Activated naive CD4-positive, alpha-beta T cell treated with anti-CD3 and anti-CD28 coated beads, Interleukin-2, amount 50 U/mL, for 72 hours (primary cell): ENCODE measurements around the gene PITX1. TPM values are rescaled to one million over a fixed set of nuclear protein-coding genes. Genes with fewer than 3 reads are reported as not detected.
"Not testable (repeated sequence)": the region's sequence is repeated elsewhere in the genome, so short reads cannot be mapped to it uniquely, and the experiment has no call there.

Experiments
- ATAC-seq, 2 donors: fragments of 150-1000 bp; cut with Tn5 transposase; 2 replicates each; pipeline ENCODE4 v1.10.0; 2021; ENCODE audit warnings: mild to moderate bottlenecking in 2 of 2, moderate library complexity in 2 of 2
- DNase-seq, 2 donors: peaks; one replicate each; pipeline ENCODE4 v3.0.0; 2021 to 2022; ENCODE audit warnings: low spot score in 2 of 2
- H3K27ac Mint-ChIP-seq, 2 donors: one replicate each; pipeline ENCODE4 v1.8.0; 2022; ENCODE audit warnings: mild to moderate bottlenecking in 2 of 2, mixed read lengths in 2 of 2
- H3K36me3 Mint-ChIP-seq, 2 donors: one replicate each; pipeline ENCODE4 v1.8.0; 2022; ENCODE audit warnings: mixed read lengths in 2 of 2
- H3K9me3 Mint-ChIP-seq, 2 donors: one replicate each; pipeline ENCODE4 v1.8.0; 2022; ENCODE audit warnings: mixed read lengths in 2 of 2
- total RNA-seq, 2 donors: library from RNA; stranded (reverse); gene quantifications; one replicate each; pipeline ENCODE4 v1.2.3, GENCODE V29; 2022

PITX1 gene
- total RNA-seq, 2 donors from 2014 or later: 0.62 TPM; not detected in 1

DNA sequence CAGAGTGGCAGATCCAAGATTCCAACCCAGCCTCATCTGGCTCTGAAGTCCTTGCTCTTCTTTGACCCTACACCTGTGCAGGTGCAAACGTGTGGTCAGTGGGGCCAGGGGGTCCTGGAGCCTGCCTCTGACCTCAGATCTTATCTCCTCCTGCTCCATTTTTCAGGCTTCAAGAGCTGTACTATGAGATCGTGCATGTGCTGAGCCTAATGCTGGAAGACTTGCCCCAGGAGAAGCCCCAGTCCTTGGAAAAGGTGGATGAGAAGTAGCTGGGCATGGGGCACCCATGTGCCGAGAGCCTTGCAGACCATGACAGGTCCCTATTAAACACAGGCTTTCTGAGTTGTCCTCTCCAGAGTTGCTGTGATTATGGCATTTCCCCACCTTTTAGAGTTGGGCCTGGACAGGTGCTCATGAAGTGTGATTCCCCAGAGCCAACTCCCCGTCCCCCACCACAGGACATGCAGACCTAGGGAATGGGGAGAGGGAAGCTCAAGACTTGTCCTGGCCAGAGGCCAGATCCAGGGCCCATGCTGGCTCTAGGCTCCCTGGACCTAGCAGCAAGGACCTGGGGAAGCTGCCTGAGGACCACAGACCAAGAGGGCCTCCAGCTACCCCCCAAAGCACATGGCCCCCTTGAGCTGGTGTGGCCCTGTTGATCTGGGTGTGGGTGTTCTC, 22.5 kb downstream of the PITX1 start:
- Mint-ChIP-seq H3K9me3 (no peaks in the 10 kb centered on the region), H3K36me3 (no peaks in the 10 kb centered on the region), H3K27ac (no peak overlapping the region)
- ATAC-seq (no peak), DNase-seq (no peak)

GRCh38 chr5:135010502-135011354, 23.3 kb downstream of the PITX1 start:
- Mint-ChIP-seq H3K27ac (peak overlapping the region in 1 of 2 donors; percentile 50), H3K36me3 (no peaks in the 10 kb centered on the region), H3K9me3 (no peaks in the 10 kb centered on the region)
- ATAC-seq (no peak), DNase-seq (no peak)

DNA sequence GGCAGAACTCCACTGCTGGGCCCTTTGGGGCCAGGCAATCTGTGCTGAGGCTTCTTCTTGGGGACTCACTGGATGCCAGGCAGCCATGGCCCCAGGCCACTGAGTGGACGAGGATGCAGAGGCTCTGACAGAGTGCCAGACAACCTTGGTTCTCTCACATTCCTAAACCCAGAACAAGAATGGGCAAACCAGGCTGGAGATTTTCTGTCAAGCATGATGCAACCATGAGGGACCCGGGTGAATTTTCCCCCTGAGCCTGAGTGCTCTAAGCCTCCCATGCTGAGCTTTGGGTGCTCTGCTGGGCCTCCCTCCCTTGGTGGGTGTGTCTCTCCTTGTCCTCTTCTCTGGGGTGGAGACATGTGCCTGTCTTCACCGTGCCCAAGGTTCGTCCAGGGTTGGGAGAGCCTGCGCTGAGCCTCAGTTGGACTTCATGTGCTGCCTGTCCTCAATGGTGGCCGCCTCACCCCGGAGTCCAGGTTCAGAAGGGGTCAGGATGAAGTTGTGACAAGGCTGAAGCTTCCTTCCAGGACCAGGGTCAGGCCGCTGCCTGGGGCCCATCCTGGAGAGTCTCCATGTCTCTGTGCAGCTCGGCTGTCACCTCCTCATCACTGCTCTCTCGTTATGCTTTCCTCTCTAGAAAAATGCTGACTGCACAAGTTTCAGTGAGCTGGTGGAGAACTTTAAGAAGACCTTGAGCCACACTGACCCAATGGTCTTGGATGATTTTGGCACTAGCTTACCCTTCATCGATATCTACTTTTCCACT, 24.1 kb downstream of the PITX1 start:
- no peaks in the 10 kb centered on the region for H3K36me3 Mint-ChIP-seq
- peak overlapping the region; percentile 1 to 50 for H3K27ac Mint-ChIP-seq
- H3K9me3 Mint-ChIP-seq: no peaks in the 10 kb centered on the region
- ATAC-seq (no peak), DNase-seq (no peak)

DNA sequence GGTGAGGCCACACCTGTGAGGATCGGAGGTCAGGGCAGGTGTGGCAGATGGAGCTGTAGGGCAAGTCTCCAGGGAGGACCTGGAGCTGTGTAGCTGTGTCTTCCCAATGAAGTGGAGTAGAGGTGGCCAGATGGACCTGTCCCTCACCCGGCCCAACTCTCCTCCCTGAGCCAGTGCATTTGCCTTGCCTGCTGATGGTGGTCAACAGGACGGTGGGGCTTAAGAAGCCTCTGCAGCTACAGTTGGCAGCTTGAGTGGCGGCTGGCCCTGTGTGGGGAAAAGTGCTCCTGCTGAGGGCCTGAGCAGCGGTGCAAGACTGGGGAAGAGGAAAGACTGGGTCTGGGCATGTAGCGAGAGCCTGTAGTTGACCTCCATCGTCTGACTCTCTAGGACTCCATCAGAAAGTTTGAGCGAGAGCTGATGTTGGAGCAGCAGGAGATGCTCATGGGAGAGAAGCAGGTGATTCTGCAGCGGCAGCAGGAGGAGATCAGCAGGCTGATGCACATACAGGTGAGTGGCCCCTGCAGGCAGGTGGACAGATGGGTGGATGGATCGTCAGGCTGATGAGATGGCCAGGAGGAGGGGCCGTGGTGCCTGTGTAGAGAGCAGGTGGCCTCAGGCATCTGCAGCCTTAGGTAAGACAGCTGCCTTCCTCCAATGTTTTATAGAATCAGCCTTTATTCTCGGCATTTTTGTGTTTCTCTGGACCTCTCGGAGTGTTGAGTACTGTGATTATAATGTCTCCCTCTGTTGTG, 24.9 kb downstream of the PITX1 start:
- H3K27ac Mint-ChIP-seq: peak overlapping the region in 1 of 2 donors; percentile 1
- no peak for DNase-seq
- no peaks in the 10 kb centered on the region for H3K9me3 Mint-ChIP-seq
- no peak for ATAC-seq
- no peaks in the 10 kb centered on the region for H3K36me3 Mint-ChIP-seq

DNA sequence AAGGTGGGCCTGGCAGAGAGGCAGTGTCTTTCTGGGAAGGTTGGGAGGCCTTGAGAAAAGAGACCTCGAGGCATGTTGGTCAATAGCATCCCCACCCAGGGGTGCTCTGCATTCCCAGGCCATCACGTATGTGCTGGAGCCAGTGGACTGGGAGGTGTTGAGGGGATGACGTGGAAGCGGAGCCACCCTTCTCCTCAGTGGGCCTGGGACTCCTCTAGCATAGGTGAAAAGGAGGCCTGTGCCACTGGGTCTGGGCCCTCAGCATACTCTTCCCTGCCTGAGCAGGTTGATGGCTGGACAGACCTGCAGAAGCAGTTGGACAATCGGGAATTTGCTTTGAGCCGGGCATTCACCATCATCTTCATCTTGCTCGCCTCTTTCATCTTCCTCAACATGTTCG, 25.5 kb downstream of the PITX1 start:
- Mint-ChIP-seq H3K36me3 (no peaks in the 10 kb centered on the region), H3K9me3 (no peaks in the 10 kb centered on the region), H3K27ac (no peak overlapping the region)
- ATAC-seq (no peak), DNase-seq (no peak)

- Mint-ChIP-seq H3K36me3 (no peaks in the 10 kb centered on the region), H3K9me3 (no peaks in the 10 kb centered on the region), H3K27ac (no peak overlapping the region)
- ATAC-seq (no peak), DNase-seq (no peak)
Measured at GRCh38 chr5:135007749-135008363, 26.2 kb downstream of the PITX1 start.

DNA sequence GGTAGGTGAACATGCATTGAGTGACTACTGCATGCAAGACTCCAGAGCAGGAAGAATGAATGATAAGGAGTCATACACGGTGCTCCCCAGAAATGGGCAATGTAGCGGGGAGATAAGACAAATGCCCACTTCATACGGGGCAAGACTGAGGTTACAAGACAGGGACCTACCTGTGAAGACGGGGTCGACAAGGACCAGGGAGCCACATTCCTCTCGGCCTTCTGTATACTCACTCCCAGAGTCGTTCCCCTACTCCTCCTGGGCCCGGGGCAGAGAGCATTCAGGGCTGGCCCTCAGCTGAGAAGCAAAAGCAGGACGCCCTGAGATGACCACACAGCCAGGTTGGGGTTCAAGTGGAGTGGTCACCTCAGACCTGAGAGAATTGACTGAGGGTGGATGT, 26.7 kb downstream of the PITX1 start:
- Mint-ChIP-seq H3K9me3 (no peaks in the 10 kb centered on the region), H3K27ac (no peak overlapping the region), H3K36me3 (no peaks in the 10 kb centered on the region)
- no peak for ATAC-seq
- no peak for DNase-seq

- ATAC-seq (no peak), DNase-seq (no peak)
- Mint-ChIP-seq H3K36me3 (no peaks in the 10 kb centered on the region), H3K9me3 (no peaks in the 10 kb centered on the region), H3K27ac (peak overlapping the region in 1 of 2 donors; percentile 8)
Measured at GRCh38 chr5:135005076-135005475, 29.0 kb downstream of the PITX1 start.

DNA sequence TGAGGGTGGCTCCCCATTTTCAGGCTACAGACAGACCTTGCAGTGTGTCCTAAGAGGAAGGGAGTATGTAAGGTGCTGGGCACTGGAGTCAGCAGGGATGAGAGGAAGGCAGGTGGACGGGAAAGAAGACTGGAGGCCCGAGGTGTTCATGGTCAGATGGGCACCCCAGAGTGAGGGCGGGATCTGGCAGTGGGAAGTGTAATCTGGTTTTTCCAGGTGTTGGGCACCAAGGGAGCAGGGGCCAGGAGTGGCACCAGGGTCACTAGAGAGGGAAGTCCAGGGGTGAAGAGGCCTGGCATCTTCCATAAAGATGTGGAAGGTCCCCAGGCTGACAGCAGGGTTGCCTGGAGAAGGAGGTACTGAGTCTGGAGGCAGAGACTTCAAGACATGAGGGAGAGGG, 29.7 kb downstream of the PITX1 start:
- Mint-ChIP-seq H3K27ac (peak overlapping the region; percentile 8 to 61), H3K9me3 (no peaks in the 10 kb centered on the region), H3K36me3 (no peaks in the 10 kb centered on the region)
- ATAC-seq (no peak), DNase-seq (no peak)

DNA sequence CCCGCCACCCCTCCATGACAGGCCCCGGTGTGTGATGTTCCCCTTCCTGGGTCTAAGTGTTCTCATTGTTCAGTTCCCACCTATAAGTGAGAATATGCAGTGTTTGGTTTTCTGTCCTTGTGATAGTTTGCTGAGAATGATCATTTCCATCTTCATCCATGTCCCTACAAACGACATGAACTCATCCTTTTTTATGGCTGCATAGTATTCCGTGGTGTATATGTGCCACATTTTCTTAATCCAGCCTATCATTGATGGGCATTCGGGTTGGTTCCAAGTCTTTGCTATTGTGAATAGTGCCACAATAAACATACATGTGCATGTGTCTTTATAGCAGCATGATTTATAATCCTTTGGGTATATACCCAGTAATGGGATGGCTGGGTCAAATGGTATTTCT, 36.0 kb downstream of the PITX1 start:
- H3K36me3 Mint-ChIP-seq, DNase-seq, H3K9me3 Mint-ChIP-seq, ATAC-seq, H3K27ac Mint-ChIP-seq: not testable (repeated sequence)

DNA sequence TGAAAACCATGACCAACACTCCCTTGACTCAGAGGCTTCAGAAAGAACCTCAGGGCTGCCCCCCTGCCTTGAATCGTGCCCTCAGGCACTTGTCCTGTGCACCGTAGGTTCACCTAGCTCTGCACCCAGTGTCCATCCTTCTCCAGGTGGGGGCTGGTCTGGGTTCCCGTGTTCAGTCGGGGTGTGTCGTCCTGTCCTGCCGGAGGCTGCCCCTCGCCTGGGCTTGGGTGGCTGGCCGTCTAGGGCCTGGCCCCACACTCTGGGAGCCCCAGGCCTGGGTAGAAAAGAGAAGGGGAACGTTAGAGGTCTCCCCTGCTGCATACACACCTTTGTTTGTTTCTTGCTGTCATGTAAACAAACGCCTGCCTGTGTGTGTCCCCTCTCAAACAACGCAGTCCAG, 37.0 kb downstream of the PITX1 start:
- no peaks in the 10 kb centered on the region for H3K36me3 Mint-ChIP-seq
- ATAC-seq: no peak
- no peak for DNase-seq
- H3K9me3 Mint-ChIP-seq: no peaks in the 10 kb centered on the region
- no peak overlapping the region for H3K27ac Mint-ChIP-seq

GRCh38 chr5:134995850-134996402, 38.1 kb downstream of the PITX1 start:
- ATAC-seq (no peak), DNase-seq (no peak)
- no peaks in the 10 kb centered on the region for H3K36me3 Mint-ChIP-seq
- no peaks in the 10 kb centered on the region for H3K9me3 Mint-ChIP-seq
- no peak overlapping the region for H3K27ac Mint-ChIP-seq

DNA sequence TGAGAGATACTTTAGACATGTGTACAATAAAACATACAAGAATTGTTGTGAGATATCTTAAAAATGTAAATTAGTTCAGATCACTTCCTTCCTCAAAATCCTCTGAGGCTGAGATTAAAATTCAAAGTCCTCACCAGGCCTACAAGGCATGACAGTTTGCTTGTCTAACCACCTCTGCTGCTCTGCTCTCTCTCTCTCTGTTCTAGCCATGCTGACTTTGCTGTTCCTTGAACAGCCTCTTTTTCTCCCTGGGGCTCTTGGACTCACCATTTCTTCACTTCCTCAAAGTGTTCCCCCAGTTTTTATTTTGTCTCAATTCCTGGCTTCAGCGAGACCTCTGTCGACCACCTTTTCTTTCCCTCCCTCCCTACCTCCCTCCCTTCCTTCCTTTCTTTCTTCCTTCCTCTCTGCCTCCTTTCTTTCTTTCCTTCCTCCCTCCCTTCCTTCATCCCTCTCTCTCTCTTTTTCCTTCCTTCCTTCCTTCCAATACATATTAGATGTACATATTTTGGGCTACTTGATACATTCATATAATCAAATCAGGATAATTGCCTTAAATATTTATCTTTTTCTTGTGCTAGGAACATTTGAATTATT, 39.4 kb downstream of the PITX1 start:
- H3K36me3 Mint-ChIP-seq: no peaks in the 10 kb centered on the region
- no peak overlapping the region for H3K27ac Mint-ChIP-seq
- ATAC-seq: no peak
- no peak for DNase-seq
- H3K9me3 Mint-ChIP-seq: no peaks in the 10 kb centered on the region

DNA sequence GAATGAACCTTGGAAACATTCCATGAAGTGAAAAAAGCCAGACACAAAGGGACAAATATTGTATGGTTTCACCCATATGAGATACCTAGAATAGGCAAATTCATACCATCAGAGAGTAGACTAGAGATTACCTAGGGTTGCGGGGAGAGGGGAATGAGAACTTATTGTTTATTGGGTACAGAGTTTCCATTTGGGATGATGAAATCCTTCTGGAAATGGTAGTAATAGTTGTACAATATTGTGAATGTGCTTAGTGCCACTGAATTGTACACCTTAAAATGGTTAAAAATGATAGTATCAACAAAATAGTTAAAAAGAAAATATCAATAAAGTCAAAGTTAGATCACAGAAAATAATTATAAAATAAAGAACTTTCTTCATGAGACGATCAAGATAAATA, 40.9 kb downstream of the PITX1 start:
- no peak for ATAC-seq

DNA sequence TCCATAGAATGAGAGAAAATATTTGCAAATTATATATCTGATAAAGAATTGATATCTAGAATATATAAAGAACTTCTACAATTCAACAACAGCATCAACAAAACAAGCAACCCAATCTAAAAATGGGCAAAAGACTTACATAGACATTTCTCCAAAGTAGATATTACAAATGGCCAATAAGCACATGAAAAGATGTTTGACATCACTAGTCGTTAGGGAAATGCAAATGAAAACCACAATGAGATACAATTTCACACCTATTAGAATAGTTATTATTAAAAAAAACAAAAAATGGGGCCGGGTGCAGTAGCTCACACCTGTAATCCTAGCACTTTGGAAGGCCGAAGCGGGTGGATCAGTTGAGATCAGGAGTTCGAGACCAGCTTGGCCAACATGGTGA, 41.9 kb downstream of the PITX1 start:
- DNase-seq (no peak), ATAC-seq (no peak)
- Mint-ChIP-seq H3K27ac (no peak overlapping the region), H3K36me3 (no peaks in the 10 kb centered on the region), H3K9me3 (no peaks in the 10 kb centered on the region)

More for the DNA sequence above, 40.9 kb downstream of the PITX1 start:
- Mint-ChIP-seq H3K9me3 (no peaks in the 10 kb centered on the region), H3K27ac (no peak overlapping the region), H3K36me3 (no peaks in the 10 kb centered on the region)
- DNase-seq: no peak

DNA sequence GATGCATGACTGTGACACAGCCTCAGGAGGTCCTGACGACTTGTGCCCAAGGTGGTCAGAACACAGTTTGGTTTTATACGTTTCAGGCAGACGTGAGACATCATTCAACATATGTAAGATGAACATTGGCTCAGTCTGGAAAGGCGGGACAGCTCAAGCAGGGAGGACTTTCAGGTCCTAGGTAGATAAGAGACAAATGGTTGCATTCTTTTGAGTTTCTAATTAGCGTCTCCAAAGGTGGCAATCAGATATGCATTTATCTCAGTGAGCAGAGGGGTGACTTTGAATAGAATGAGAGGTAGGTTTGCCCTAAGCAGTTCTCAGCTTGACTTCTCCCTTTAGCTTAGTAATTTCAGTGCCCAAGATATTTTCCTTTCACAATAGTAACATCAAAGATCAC, 43.8 kb downstream of the PITX1 start:
- not testable (repeated sequence) for H3K27ac Mint-ChIP-seq, ATAC-seq, H3K9me3 Mint-ChIP-seq, H3K36me3 Mint-ChIP-seq, DNase-seq
